GM23338 (cell line): ENCODE results near the gene HBZ. TPM values are rescaled to one million over a fixed set of nuclear protein-coding genes. Genes with fewer than 3 reads are reported as not detected.
"Not testable (repeated sequence)": the region's sequence is repeated elsewhere in the genome, so short reads cannot be mapped to it uniquely, and the experiment has no call there.

Experiments used
- ATAC-seq: fragments of 200-7000 bp; cut with Tn5 transposase; 3 replicates; pipeline ENCODE4 v1.9.1; 2020
- DNase-seq: peaks from one replicate; pipeline ENCODE4 v3.0.0-alpha.2; 2015; ENCODE audit warnings: low spot score
- H2AFZ ChIP-seq: fragments of 200-600 bp; sonication (generic); 2 replicates; pipeline ENCODE4 v1.8.0; 2016; ENCODE audit warnings: antibody characterized with exemption, mild to moderate bottlenecking, moderate library complexity
- H3F3A ChIP-seq: fragments of 200-600 bp; sonication (generic); replicated peaks from 2 replicates; pipeline ENCODE4 v1.8.0; 2017; ENCODE audit warnings: antibody characterized with exemption, mixed run types, low read depth
- H3K27ac ChIP-seq: fragments of 200-600 bp; sonication (generic); 2 replicates; pipeline ENCODE4 v1.6.1; 2016; ENCODE audit warnings: low read depth
- H3K27me3 ChIP-seq: fragments of 200-600 bp; sonication (generic); 2 replicates; pipeline ENCODE4 v1.8.0; 2016; ENCODE audit warnings: mild to moderate bottlenecking, mixed run types, moderate library complexity; ENCODE audit not compliant: insufficient read depth
- H3K36me3 ChIP-seq: fragments of 200-600 bp; sonication (generic); 2 replicates; pipeline ENCODE4 v1.8.0; 2016; ENCODE audit warnings: mild to moderate bottlenecking; ENCODE audit not compliant: insufficient read depth
- H3K4me1 ChIP-seq: fragments of 200-600 bp; sonication (generic); 2 replicates; pipeline ENCODE4 v1.8.0; 2016; ENCODE audit warnings: mild to moderate bottlenecking, moderate library complexity; ENCODE audit not compliant: insufficient read depth
- H3K4me2 ChIP-seq: fragments of 200-600 bp; sonication (generic); 2 replicates; pipeline ENCODE4 v1.7.1; 2017; ENCODE audit warnings: mixed run types
- H3K4me3 ChIP-seq: fragments of 200-600 bp; sonication (generic); 2 replicates; pipeline ENCODE4 v1.6.1; 2016; ENCODE audit warnings: mixed run types
- H3K79me2 ChIP-seq: fragments of 200-600 bp; sonication (generic); replicated peaks from 2 replicates; pipeline ENCODE4 v1.8.0; 2017; ENCODE audit warnings: mild to moderate bottlenecking; ENCODE audit not compliant: insufficient read depth
- H3K9me2 ChIP-seq: fragments of 200-600 bp; sonication (generic); 2 replicates; pipeline ENCODE4 v1.8.0; 2017; ENCODE audit not compliant: insufficient read depth
- H4K20me1 ChIP-seq: fragments of 200-600 bp; sonication (generic); replicated peaks from 2 replicates; pipeline ENCODE4 v1.8.0; 2017; ENCODE audit warnings: mild to moderate bottlenecking; ENCODE audit not compliant: insufficient read depth
- H3K27ac Mint-ChIP-seq: 2 replicates; pipeline ENCODE4 v1.8.0; 2020; ENCODE audit warnings: inconsistent platforms, mild to moderate bottlenecking, moderate library complexity, mixed read lengths
- H3K27me3 Mint-ChIP-seq: 3 replicates; pipeline ENCODE4 v1.8.0; 2022; ENCODE audit warnings: low read depth, mild to moderate bottlenecking, moderate library complexity, mixed read lengths, inconsistent platforms; ENCODE audit not compliant: insufficient read depth, poor library complexity
- H3K36me3 Mint-ChIP-seq: 3 replicates; pipeline ENCODE4 v1.8.0; 2021; ENCODE audit warnings: low read depth, mild to moderate bottlenecking, inconsistent platforms, moderate library complexity, mixed read lengths
- H3K4me1 Mint-ChIP-seq: 3 replicates; pipeline ENCODE4 v1.8.0; 2020; ENCODE audit warnings: mild to moderate bottlenecking, inconsistent platforms, mixed read lengths
- H3K4me3 Mint-ChIP-seq: 3 replicates; pipeline ENCODE4 v1.8.0; 2021; ENCODE audit warnings: moderate library complexity, mild to moderate bottlenecking, inconsistent platforms, mixed read lengths
- H3K9me3 Mint-ChIP-seq: 3 replicates; pipeline ENCODE4 v1.8.0; 2020; ENCODE audit warnings: moderate library complexity, mild to moderate bottlenecking, inconsistent platforms, mixed read lengths
- ETS1 ChIP-seq: IDR thresholded peaks from 2 replicates; pipeline ENCODE4 v1.6.1; 2016; ENCODE audit warnings: antibody characterized with exemption
- JUNB ChIP-seq: IDR thresholded peaks from one replicate; pipeline ENCODE4 v1.6.1; 2016; ENCODE audit warnings: antibody characterized with exemption; ENCODE audit not compliant: unreplicated experiment
- NANOG ChIP-seq: IDR thresholded peaks from 2 replicates; pipeline ENCODE4 v1.6.1; 2016; ENCODE audit warnings: antibody characterized with exemption, borderline replicate concordance
- REST ChIP-seq: IDR thresholded peaks from one replicate; pipeline ENCODE4 v1.6.1; 2018; ENCODE audit warnings: antibody characterized with exemption; ENCODE audit not compliant: unreplicated experiment
- STAT1 ChIP-seq: IDR thresholded peaks from one replicate; pipeline ENCODE4 v1.6.1; 2016; ENCODE audit warnings: antibody characterized with exemption; ENCODE audit not compliant: unreplicated experiment
- ZNF331 ChIP-seq: fragments of 250-450 bp; sonication (Bioruptor Pico); IDR thresholded peaks from 2 replicates; pipeline ENCODE4 v1.5.0; 2020; ENCODE audit warnings: low read depth, mild to moderate bottlenecking, moderate library complexity
- ZNF462 ChIP-seq: fragments of 250-450 bp; sonication (Bioruptor Pico); IDR thresholded peaks from 2 replicates; pipeline ENCODE4 v1.5.0; 2020; ENCODE audit warnings: mild to moderate bottlenecking, moderate library complexity
- polyA plus RNA-seq: library from polyadenylated mRNA; unstranded; fragments of >200 nt; fragmentation: Nextera tagmentation; extraction: Ambion mirVana; gene quantifications from 2 replicates; pipeline ENCODE4 v1.2.1, GENCODE V29; 2016
- total RNA-seq: library from RNA; depleted of rRNA; stranded (reverse); fragments of >200 nt; shearing (Covaris generic); gene quantifications from 2 replicates; pipeline ENCODE4 v1.2.3, GENCODE V29; 2014

HBZ gene
- total and polyA plus RNA-seq, 2 experiments from 2014 or later = 0.39 TPM; not detected in 1

- TF ChIP-seq ZNF462 (CRISPR knock-in tag) (no peak), ZNF331 (CRISPR knock-in tag) (no peak), NANOG (no peak), STAT1 (no peak), JUNB (no peak)
- no peaks in the 10 kb centered on the region for H3K36me3 ChIP-seq
- H3K27me3 ChIP-seq = peaks cover 80% of the 10 kb centered on the region
- Mint-ChIP-seq H3K36me3 (no peaks in the 10 kb centered on the region), H3K27me3 (peaks cover 77% of the 10 kb centered on the region), H3K4me3 (no peak overlapping the region), H3K9me3 (no peaks in the 10 kb centered on the region), H3K4me1 (peaks cover 39% of the 10 kb centered on the region), H3K27ac (no peak overlapping the region)
- H3K4me1 ChIP-seq = peaks cover 45% of the 10 kb centered on the region
- H3K79me2 ChIP-seq = no peaks in the 10 kb centered on the region
- H3K4me2 ChIP-seq = peak overlapping the region; percentile 43; the same call in 1 of the 2 replicates
- H3K27ac ChIP-seq = no peak overlapping the region
- no peak for ATAC-seq
- no peak overlapping the region for H2AFZ ChIP-seq
- DNase-seq = no peak
- H3K9me2 ChIP-seq = no peaks in the 10 kb centered on the region
- peaks cover 9% of the 10 kb centered on the region for H3F3A ChIP-seq
- H4K20me1 ChIP-seq = no peaks in the 10 kb centered on the region
- no peak overlapping the region for H3K4me3 ChIP-seq
Measured at GRCh38 chr16:169014-169413, 16.6 kb downstream of the HBZ start.

- ATAC-seq = peak; percentile 18
- Histone ChIP-seq H3K27me3 (peaks cover 88% of the 10 kb centered on the region), H3K4me1 (peaks cover 52% of the 10 kb centered on the region), H3K4me3 (peak overlapping the region; percentile 27; the same call in 1 of the 2 replicates), H3F3A (peaks cover 12% of the 10 kb centered on the region), H3K4me2 (peak overlapping the region; percentile 62)
- TF ChIP-seq REST (peak; percentile 67), ETS1 (peak; percentile 65)
- H3K36me3 ChIP-seq, H3K79me2 ChIP-seq, H3K27ac ChIP-seq, H4K20me1 ChIP-seq, H3K9me2 ChIP-seq, H3K27ac Mint-ChIP-seq, H3K9me3 Mint-ChIP-seq, H2AFZ ChIP-seq, H3K36me3 Mint-ChIP-seq: not testable (repeated sequence)
- Mint-ChIP-seq H3K4me3 (peak overlapping the region; percentile 34; the same call in 1 of the 3 replicates), H3K27me3 (peaks cover 85% of the 10 kb centered on the region), H3K4me1 (peaks cover 47% of the 10 kb centered on the region)
- DNase-seq = peak; percentile 40
Measured at GRCh38 chr16:170088-170507, 17.7 kb downstream of the HBZ start.
